ENCODE data around the gene OR5B2.
"Not testable (repeated sequence)": the region's sequence is repeated elsewhere in the genome, so short reads cannot be mapped to it uniquely, and the experiment has no call there.

The OR5B2 gene

GRCh38 chr11:58428021-58428420 lies at the start of gene OR5B2:
OR5B2 (minus strand) TSS chr11:58428121; CDS start chr11:58423261, 4,860 bp downstream.
- H3K4me3 ChIP-seq = no peak within 1 kb of the TSS
- in situ Hi-C loops (cut with MboI; ENCODE audit: low sequenced_read_pairs) = no loop called here
- H3K4me1 ChIP-seq = no peaks in the 10 kb centered on the region

GRCh38 chr11:58471892-58472291 lies 44.0 kb upstream of the OR5B2 start:
- Histone ChIP-seq H3K4me1 (no peaks in the 10 kb centered on the region), H3K27me3 (ENCODE audit: low read depth) (no peaks in the 10 kb centered on the region), H3K36me3 (replicated peaks) (no peaks in the 10 kb centered on the region), H3K4me3 (no peak overlapping the region), H3K9me3 (no peaks in the 10 kb centered on the region)
- in situ Hi-C loops (cut with MboI; ENCODE audit: low sequenced_read_pairs) = no loop called here
- DNase-seq (ENCODE audit: low spot score in 2 of 2) = no peak

More at GRCh38 chr11:58428021-58428420, at the start of gene OR5B2:
- Histone ChIP-seq H3K27me3 (ENCODE audit: low read depth) (no peaks in the 10 kb centered on the region), H3K36me3 (replicated peaks) (no peaks in the 10 kb centered on the region), H3K9me3 (no peaks in the 10 kb centered on the region)
- no peak for DNase-seq (ENCODE audit: low spot score in 2 of 2)

GRCh38 chr11:58466293-58466692 lies 38.4 kb upstream of the OR5B2 start:
- H3K36me3 ChIP-seq (replicated peaks) = no peaks in the 10 kb centered on the region
- H3K4me1 ChIP-seq = no peaks in the 10 kb centered on the region
- in situ Hi-C loops (cut with MboI; ENCODE audit: low sequenced_read_pairs) = no loop called here
- no peak overlapping the region for H3K4me3 ChIP-seq
- DNase-seq (ENCODE audit: low spot score in 2 of 2) = no peak
- no peaks in the 10 kb centered on the region for H3K27me3 ChIP-seq (ENCODE audit: low read depth)
- no peaks in the 10 kb centered on the region for H3K9me3 ChIP-seq

GRCh38 chr11:58465690-58466089 lies 37.8 kb upstream of the OR5B2 start:
- no peaks in the 10 kb centered on the region for H3K36me3 ChIP-seq (replicated peaks)
- DNase-seq (ENCODE audit: low spot score in 2 of 2) = no peak
- H3K4me3 ChIP-seq = no peak overlapping the region
- no peaks in the 10 kb centered on the region for H3K27me3 ChIP-seq (ENCODE audit: low read depth)
- H3K4me1 ChIP-seq = no peaks in the 10 kb centered on the region
- in situ Hi-C loops (cut with MboI; ENCODE audit: low sequenced_read_pairs) = no loop called here
- no peaks in the 10 kb centered on the region for H3K9me3 ChIP-seq

- Histone ChIP-seq H3K27me3 (ENCODE audit: low read depth) (no peaks in the 10 kb centered on the region), H3K36me3 (replicated peaks) (no peaks in the 10 kb centered on the region), H3K4me3 (no peak overlapping the region), H3K9me3 (no peaks in the 10 kb centered on the region), H3K4me1 (no peaks in the 10 kb centered on the region)
- in situ Hi-C loops (cut with MboI; ENCODE audit: low sequenced_read_pairs) = no loop called here
- no peak for DNase-seq (ENCODE audit: low spot score in 2 of 2)
Observed at GRCh38 chr11:58451585-58451984, 23.7 kb upstream of the OR5B2 start.

- Histone ChIP-seq H3K27me3 (ENCODE audit: low read depth) (no peaks in the 10 kb centered on the region), H3K36me3 (replicated peaks) (no peaks in the 10 kb centered on the region), H3K4me1 (no peaks in the 10 kb centered on the region), H3K9me3 (no peaks in the 10 kb centered on the region), H3K4me3 (no peak overlapping the region)
- in situ Hi-C loops (cut with MboI; ENCODE audit: low sequenced_read_pairs) = no loop called here
- no peak for DNase-seq (ENCODE audit: low spot score in 2 of 2)
Observed at GRCh38 chr11:58446294-58446693, 18.4 kb upstream of the OR5B2 start.

GRCh38 chr11:58444300-58444699 lies 16.4 kb upstream of the OR5B2 start:
- H3K4me1 ChIP-seq = no peaks in the 10 kb centered on the region
- no peak overlapping the region for H3K4me3 ChIP-seq
- no peaks in the 10 kb centered on the region for H3K27me3 ChIP-seq (ENCODE audit: low read depth)
- in situ Hi-C loops (cut with MboI; ENCODE audit: low sequenced_read_pairs) = no loop called here
- H3K9me3 ChIP-seq = no peaks in the 10 kb centered on the region
- no peak for DNase-seq (ENCODE audit: low spot score in 2 of 2)
- H3K36me3 ChIP-seq (replicated peaks) = no peaks in the 10 kb centered on the region

- H3K27me3 ChIP-seq (ENCODE audit: low read depth) = no peaks in the 10 kb centered on the region
- H3K4me1 ChIP-seq = no peaks in the 10 kb centered on the region
- H3K4me3 ChIP-seq = no peak within 1 kb of the TSS
- in situ Hi-C loops (cut with MboI; ENCODE audit: low sequenced_read_pairs) = no loop called here
- no peaks in the 10 kb centered on the region for H3K9me3 ChIP-seq
- no peaks in the 10 kb centered on the region for H3K36me3 ChIP-seq (replicated peaks)
- no peak for DNase-seq (ENCODE audit: low spot score in 2 of 2)
Observed at GRCh38 chr11:58442136-58442535, 14.2 kb upstream of the OR5B2 start, which contains the start of gene OR5B12. OR5B12 (minus strand) TSS chr11:58442236; CDS start chr11:58440151, 2,085 bp downstream.

- DNase-seq (ENCODE audit: low spot score in 2 of 2) = no peak
- Histone ChIP-seq H3K4me1 (no peaks in the 10 kb centered on the region), H3K9me3 (no peaks in the 10 kb centered on the region), H3K4me3 (no peak overlapping the region), H3K36me3 (replicated peaks) (no peaks in the 10 kb centered on the region), H3K27me3 (ENCODE audit: low read depth) (no peaks in the 10 kb centered on the region)
- in situ Hi-C loops (cut with MboI; ENCODE audit: low sequenced_read_pairs) = no loop called here
Observed at GRCh38 chr11:58438486-58438885, 10.6 kb upstream of the OR5B2 start.

- Histone ChIP-seq H3K9me3 (no peaks in the 10 kb centered on the region), H3K36me3 (replicated peaks) (no peaks in the 10 kb centered on the region), H3K4me1 (no peaks in the 10 kb centered on the region), H3K4me3 (no peak overlapping the region), H3K27me3 (ENCODE audit: low read depth) (no peaks in the 10 kb centered on the region)
- DNase-seq (ENCODE audit: low spot score in 2 of 2) = no peak
- in situ Hi-C loops (cut with MboI; ENCODE audit: low sequenced_read_pairs) = no loop called here
Observed at GRCh38 chr11:58434217-58434616, 6.3 kb upstream of the OR5B2 start.

- no peaks in the 10 kb centered on the region for H3K9me3 ChIP-seq
- no peaks in the 10 kb centered on the region for H3K27me3 ChIP-seq (ENCODE audit: low read depth)
- no peaks in the 10 kb centered on the region for H3K36me3 ChIP-seq (replicated peaks)
- no peak for DNase-seq (ENCODE audit: low spot score in 2 of 2)
- no peaks in the 10 kb centered on the region for H3K4me1 ChIP-seq
- in situ Hi-C loops (cut with MboI; ENCODE audit: low sequenced_read_pairs) = no loop called here
- H3K4me3 ChIP-seq = no peak overlapping the region
Observed at GRCh38 chr11:58433638-58434203, 5.8 kb upstream of the OR5B2 start.

- H3K4me1 ChIP-seq = no peaks in the 10 kb centered on the region
- H3K27me3 ChIP-seq (ENCODE audit: low read depth) = no peaks in the 10 kb centered on the region
- in situ Hi-C loops (cut with MboI; ENCODE audit: low sequenced_read_pairs) = no loop called here
- no peaks in the 10 kb centered on the region for H3K9me3 ChIP-seq
- H3K36me3 ChIP-seq (replicated peaks) = no peaks in the 10 kb centered on the region
- H3K4me3 ChIP-seq = no peak overlapping the region
- DNase-seq (ENCODE audit: low spot score in 2 of 2) = no peak
Observed at GRCh38 chr11:58429273-58429672, 1.4 kb upstream of the OR5B2 start.

GRCh38 chr11:58406774-58407173 lies 21.1 kb downstream of the OR5B2 start, which contains the start of gene OR5B3:
OR5B3 (minus strand) TSS chr11:58406874; CDS start chr11:58403409, 3,465 bp downstream.
- Histone ChIP-seq H3K4me1 (no peaks in the 10 kb centered on the region), H3K27me3 (ENCODE audit: low read depth) (no peaks in the 10 kb centered on the region), H3K9me3 (no peaks in the 10 kb centered on the region), H3K4me3 (no peak within 1 kb of the TSS), H3K36me3 (replicated peaks) (no peaks in the 10 kb centered on the region)
- in situ Hi-C loops (cut with MboI; ENCODE audit: low sequenced_read_pairs) = no loop called here
- no peak for DNase-seq (ENCODE audit: low spot score in 2 of 2)

GRCh38 chr11:58399622-58400021 lies 28.3 kb downstream of the OR5B2 start:
- in situ Hi-C loops (cut with MboI; ENCODE audit: low sequenced_read_pairs); H3K9me3 ChIP-seq; H3K36me3 ChIP-seq (replicated peaks); H3K4me1 ChIP-seq; H3K27me3 ChIP-seq (ENCODE audit: low read depth); DNase-seq (ENCODE audit: low spot score in 2 of 2); H3K4me3 ChIP-seq: not testable (repeated sequence)

- in situ Hi-C loops (cut with MboI; ENCODE audit: low sequenced_read_pairs) = no loop called here
- DNase-seq (ENCODE audit: low spot score in 2 of 2) = no peak
- Histone ChIP-seq H3K4me3 (no peak overlapping the region), H3K27me3 (ENCODE audit: low read depth) (no peaks in the 10 kb centered on the region), H3K36me3 (replicated peaks) (no peaks in the 10 kb centered on the region), H3K9me3 (no peaks in the 10 kb centered on the region), H3K4me1 (no peaks in the 10 kb centered on the region)
Observed at GRCh38 chr11:58395581-58395980, 32.3 kb downstream of the OR5B2 start.
